D341Med (cell line): ENCODE measurements around the gene KRTAP10-9.
"Not testable (repeated sequence)": the region's sequence is repeated elsewhere in the genome, so short reads cannot be mapped to it uniquely, and the experiment has no call there.

ENCODE experiments used
- DNase-seq: peaks from one replicate; pipeline ENCODE4 v3.0.0; 2012; ENCODE audit warnings: low spot score

The KRTAP10-9 gene

DNA sequence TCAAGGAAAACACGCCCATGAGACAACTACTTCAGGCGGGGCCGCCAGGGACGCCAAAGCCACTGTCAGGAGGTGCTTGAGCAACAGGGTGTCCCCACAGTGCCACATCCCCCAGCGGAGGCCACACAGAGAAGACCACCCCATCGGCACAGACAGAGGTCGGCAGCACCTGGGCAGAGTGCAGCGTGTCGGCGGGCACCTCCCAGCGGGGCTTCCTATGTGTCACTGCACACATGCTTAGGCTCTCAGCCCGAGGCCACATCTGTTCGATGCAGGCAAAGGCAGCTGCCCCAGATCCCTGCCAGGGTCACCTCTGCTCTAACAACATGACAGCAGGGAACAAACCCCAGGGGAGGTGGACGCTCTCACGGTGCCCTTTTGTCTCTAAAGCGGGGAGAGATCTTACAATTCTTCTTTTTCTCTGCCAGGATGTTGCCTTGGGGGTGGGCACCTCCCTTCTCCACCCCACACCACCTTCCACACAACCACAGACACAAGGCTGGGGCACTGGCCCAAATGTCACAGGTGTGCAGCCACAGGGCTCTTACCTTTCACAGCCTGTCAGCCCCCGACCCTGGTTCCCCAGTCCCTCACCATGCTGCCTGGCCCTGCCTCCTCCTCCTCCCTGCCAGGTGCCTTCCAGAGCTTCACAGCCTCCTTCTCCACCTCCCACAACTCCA lies 10.8 kb upstream of the KRTAP10-9 start:
- DNase-seq: no peak

DNA sequence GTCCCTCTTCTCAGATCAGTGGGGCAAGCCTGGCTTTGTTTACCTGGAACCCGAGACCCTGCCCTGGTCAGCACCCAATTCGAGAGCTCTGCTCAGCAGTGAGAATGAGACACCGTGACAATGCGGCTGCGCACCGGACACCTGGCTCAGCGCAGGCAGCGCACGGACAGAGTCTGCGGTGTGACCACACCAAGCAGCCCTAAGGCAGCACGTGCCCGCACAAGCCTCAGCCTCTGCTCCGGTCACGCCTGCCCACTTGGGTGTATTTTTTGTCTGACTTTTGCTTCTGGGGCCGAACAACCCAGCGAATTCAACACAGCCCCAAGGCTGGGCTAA lies 10.3 kb upstream of the KRTAP10-9 start:
- DNase-seq: no peak

DNA sequence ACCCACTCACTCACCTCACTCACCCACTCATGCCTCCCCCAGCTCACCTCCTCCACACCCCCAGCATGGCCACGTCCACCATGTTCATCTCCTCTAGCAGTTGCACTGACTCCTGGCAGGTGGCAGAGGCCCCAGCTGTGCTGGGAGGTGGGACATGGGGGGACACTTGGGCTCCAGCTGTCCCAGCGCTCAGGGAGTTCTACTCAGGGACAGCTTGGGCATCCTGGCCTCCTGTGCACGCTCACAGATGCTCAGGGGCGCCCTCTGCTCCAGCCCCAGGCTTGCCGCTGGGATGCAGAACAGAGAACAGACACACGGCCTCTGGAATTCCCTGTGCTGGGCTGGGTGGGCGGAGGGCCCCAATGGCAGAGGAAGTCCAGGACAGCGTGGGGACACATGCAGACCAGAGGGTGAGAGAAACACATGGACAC lies 9.8 kb upstream of the KRTAP10-9 start:
- no peak for DNase-seq

DNA sequence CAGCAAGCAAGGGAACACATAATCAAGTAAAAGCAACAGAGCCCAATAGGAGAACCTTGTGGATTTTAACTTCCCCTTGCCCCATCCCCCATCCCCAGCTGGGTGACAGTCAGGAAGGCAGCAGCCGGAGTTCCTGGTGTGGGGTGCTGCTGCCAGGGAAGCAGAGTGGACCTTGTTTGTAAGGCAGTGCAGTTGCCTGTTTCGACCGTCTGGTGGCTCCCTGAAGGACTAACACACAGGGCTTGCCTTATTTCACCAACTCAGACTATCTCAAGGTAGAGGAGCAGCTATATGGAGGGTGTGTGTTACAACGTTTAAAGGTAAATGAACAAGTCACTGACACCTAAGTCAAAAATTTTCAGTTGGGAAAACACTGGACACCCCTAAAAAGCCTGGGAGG lies 8.4 kb upstream of the KRTAP10-9 start:
- no peak for DNase-seq

DNA sequence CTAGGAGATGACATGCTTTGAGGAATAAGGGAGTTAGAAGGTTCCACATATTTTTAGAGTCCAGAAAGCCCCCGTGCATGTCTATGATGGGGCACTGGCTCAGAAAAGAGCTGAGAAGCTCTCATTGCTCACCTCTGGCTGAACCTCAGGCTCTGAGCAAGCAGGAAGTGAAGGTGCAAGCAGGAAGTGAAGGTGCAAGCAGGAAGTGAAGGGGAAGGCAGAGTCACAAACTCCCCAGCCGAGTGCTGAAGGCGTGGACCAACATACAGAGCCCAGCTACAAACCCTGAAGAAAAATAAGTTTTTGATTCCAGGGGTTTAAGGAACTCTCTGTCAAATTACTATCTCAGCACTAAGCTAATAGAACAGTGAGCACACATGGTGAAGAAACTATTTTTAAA lies 8.0 kb upstream of the KRTAP10-9 start:
- DNase-seq: no peak

DNA sequence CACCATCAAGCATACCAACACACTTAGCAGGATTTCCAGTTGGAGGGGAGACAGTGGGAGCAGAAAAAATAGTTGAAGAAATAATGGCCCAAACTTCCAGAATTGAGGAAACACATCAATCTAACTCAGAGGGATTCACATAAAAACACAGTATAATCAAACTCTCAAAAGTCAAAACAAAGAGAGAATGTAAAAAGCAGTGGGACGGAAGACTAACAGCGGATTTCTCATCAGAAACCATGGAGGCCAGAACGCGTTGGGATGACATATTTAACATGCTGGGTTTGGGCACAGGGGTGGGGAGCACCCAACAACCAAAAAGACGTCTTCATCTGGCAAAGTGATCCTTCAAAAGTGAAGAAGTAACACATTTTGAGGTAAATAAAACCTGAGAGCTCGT lies 7.0 kb upstream of the KRTAP10-9 start:
- DNase-seq: no peak

DNA sequence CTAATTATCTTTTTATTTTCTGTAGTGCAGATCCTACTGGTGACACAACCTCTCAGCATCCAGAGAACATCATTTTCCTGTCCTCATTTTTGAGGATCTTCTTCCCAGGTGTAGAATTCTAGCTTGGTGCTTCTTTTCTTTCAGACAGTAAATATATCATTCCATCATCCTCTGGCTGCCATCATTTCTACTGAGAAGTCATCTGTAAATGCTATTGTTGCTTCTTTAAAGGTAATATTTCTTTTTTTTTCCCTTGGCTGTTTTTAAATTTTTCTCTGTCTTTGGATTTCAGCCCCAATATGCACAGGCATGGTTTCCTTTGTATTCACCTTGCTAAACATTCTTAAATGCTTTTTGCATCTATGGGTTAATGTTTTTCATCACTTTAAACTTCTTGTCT lies 3.3 kb upstream of the KRTAP10-9 start:
- no peak for DNase-seq

DNA sequence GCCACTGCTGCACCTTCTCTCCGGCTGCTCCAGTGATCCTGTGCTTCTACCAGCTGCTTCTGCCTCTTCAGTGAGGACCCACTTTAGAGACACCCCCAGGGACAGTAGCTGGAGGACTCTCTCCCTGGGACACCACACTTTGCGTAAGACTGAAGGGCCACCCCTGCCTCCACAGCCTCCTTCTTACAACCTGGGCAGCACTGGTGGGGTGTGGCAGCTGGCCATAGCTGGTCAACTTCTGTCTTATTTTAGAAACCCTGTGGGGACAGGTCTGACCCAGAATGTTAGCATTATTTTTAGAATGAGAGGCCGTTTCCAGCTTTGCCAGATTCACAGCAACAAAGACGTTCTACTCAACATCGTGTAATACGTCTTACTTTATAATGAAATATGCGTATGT lies 1.1 kb upstream of the KRTAP10-9 start:
- DNase-seq: no peak

DNA sequence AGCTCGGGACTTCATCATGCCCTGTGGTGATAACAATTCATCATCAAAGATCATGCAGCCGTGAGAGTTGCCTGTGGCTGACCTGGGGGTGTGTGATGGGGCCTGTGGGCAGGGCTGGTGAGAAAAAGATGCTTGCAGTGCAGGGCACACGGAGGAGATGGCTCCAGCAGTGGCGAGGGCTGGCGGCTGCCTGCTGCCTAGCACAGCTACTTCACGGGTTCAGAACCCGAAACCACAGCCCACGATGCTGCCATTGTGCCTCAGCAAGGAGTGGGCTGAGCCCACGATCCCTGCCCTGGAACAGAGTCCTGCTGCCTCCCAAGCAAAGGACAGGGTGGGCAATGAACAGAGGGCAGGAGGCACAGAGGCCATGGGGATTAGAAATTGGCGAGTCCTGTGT lies 631 bp upstream of the KRTAP10-9 start:
- DNase-seq: no peak

DNA sequence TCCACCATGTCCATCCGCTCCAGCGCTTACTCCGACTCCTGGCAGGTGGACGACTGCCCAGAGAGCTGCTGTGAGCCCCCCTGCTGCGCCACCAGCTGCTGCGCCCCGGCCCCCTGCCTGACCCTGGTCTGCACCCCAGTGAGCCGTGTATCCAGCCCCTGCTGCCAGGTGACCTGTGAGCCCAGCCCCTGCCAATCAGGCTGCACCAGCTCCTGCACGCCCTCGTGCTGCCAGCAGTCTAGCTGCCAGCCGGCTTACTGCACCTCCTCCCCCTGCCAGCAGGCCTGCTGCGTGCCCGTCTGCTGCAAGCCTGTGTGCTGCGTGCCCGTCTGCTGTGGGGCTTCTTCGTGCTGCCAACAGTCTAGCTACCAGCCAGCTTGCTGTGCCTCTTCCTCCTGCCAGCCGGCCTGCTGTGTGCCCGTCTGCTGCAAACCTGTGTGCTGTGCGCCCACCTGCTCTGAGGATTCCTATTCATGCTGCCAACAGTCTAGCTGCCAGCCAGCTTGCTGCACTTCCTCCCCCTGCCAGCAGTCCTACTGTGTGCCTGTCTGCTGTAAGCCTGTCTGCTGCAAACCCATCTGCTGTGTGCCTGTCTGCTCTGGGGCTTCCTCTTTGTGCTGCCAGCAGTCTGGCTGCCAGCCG lies 409 bp downstream of the KRTAP10-9 start:
- not testable (repeated sequence) for DNase-seq

DNA sequence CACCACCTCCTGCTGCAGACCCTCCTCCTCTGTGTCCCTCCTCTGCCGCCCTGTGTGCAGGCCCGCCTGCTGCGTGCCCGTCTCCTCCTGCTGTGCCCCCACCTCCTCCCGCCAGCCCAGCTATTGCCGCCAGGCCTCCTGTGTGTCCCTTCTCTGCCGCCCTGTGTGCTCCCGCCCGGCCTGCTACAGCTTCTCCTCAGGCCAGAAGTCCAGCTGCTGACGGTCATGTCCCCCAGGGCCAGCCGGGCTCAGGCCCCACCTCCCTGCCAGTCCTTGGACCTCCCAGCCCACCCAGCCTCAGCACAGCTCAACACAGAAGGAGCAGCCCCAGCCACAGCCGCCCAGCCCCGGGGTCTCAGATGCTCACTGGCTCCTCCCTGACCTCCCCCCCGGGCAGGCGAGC lies 939 bp downstream of the KRTAP10-9 start:
- DNase-seq: not testable (repeated sequence)

DNA sequence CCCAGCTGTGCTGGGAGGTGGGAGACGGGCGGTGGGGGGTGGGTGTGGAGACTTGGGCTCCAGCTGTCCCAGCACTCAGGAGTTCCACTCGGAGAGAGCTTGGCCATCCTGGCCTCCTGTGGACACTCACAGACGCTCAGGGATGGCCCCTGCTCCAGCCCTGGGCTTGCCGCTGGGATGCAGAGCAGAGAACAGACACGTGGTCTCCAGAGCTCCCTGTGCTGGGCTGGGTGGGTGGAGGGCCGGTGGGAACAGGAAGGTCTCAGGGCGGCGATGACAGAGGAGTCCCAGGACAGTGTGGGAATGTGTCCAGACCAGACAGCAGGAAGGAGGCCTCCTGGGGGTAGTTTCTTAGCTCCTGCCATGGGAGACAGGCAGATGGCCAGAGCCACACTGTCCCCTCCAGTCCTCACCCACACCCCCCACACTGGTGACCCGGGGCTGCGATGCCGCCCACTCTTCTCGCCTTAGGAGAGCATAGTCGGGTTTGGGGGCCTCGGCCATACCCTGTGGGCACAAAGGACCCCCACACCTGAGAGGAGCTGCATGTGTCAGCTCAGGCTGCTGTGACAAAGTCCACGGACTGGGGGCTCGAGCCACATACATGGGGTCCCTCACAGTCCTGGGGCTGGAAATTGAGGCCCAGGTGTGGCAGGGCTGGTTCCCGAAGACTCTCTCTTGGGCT lies 2.0 kb downstream of the KRTAP10-9 start:
- no peak for DNase-seq

DNA sequence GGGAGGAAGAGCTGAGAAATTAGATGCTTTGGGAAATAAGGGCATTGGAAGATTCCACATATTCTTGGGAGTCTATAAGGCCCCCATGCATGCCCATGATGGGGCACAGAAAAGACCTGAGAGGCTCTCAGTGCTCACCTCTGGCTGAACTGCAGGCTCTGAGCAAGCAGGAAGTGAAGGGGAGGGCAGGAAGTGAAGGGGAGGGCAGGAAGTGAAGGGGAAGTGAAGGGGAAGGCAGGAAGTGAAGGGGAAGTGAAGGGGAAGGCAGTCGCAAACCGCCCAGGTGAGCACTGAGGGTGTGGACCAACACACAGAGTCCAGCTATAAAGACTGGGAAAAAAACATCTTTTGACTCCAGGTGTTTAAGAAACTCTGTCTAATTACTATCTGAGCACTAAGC lies 3.5 kb downstream of the KRTAP10-9 start:
- DNase-seq: no peak

DNA sequence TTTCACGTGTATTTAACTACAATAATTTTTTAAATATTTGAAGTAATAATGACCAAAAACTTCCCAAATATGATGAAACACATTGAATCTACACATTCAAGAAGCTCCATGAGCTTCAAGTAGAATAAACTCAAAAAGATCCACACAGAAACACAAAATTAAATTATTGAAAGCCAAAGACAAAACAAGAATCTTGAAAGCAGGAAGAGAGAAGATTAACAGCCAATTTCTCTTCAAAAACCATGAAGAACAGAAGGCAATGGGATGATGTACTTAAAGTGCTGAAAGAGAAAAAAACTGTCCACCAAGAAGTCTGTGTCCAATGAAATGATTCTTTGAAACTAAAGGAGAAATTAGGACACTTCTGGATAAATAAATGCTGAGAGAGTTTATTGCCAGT lies 5.2 kb downstream of the KRTAP10-9 start:
- no peak for DNase-seq

DNA sequence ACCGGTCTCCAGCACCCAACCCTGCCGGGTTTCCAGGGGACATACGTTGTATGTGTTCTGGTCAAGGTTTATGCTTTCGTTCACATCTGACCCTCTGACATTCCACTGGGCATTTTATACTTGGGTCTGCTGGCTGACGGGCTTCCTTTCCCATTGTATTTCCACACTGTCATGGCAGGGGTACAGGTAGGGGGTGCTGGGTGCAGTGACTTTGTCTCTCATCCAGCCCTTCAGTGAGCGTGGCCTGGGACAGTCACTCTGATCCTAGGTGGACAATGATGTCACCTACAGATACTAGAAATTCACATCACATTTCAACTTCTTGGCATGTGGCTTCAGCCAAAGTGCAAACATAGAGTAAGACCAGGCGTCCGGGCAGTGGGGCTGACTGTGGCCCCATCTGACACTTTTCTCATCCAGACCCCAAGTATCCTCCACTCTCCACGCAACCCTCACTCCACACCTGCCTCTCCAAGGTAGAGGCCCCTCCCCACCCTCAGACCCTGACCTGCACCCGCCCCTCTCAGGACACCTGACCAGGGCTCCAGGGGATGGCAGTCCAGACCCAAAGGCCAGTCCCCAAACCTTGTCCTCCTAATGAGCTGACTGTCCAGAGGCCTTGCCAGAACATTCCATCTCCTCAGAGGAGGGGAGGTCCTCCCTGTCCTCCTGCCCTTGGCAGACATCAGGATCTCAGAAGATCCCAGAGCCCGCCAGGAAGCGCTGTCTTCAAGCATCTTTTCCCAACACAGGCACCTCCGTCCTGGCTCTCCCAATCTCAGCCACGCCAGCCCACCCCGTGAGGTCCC lies 9.5 kb downstream of the KRTAP10-9 start:
- DNase-seq: no peak

DNA sequence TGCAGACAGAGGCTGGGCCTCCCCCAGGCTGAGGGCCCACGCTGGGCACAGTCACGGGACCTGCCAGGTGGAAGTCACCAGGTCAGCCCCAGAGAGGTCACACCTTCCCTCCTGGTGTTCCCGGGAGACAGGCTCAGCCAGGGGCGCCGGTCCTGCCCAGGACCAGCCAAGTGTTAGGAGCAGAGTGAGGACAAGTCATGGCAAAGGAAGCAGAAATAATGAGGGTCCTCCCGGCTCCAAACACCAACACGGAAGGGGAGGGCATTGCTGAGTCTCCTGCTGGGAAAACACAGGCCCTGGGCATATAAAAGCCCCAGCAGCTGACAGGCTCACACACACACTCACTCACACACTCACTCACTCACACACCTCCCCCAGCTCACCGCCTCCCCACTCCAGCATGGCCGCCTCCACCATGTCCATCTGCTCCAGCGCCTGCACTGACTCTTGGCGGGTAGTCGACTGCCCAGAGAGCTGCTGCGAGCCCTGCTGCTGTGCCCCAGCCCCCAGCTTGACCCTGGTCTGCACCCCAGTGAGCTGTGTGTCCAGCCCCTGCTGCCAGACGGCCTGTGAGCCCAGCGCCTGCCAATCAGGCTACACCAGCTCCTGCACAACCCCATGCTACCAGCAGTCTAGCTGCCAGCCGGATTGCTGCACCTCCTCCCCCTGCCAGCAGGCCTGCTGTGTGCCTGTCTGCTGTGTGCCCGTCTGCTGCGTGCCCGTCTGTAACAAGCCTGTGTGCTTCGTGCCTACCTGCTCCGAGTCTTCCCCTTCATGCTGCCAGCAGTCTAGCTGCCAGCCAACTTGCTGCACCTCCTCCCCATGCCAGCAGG lies 10.3 kb downstream of the KRTAP10-9 start, which contains the start of gene KRTAP10-10:
TSS of gene KRTAP10-10 (plus strand) at position 339 of the 833 bp plus-strand sequence. CDS start at position 401, 62 bp downstream.
- no peak for DNase-seq

DNA sequence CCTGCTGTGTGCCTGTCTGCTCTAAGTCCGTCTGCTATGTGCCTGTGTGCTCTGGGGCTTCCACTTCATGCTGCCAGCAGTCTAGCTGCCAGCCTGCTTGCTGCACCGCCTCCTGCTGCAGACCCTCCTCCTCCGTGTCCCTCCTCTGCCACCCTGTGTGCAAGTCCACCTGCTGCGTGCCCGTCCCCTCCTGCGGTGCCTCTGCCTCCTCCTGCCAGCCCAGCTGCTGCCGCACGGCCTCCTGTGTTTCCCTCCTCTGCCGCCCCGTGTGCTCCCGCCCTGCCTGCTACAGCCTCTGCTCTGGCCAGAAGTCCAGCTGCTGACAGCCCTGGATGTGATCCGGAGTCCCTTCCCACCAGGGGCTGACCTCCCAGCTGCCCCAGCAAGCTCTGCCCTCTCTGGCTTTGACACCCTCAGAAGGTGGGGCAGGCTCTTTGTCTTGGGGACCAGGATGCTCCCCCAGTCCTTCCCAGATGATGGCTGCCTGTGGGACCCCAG lies 11.0 kb downstream of the KRTAP10-9 start:
- not testable (repeated sequence) for DNase-seq

DNA sequence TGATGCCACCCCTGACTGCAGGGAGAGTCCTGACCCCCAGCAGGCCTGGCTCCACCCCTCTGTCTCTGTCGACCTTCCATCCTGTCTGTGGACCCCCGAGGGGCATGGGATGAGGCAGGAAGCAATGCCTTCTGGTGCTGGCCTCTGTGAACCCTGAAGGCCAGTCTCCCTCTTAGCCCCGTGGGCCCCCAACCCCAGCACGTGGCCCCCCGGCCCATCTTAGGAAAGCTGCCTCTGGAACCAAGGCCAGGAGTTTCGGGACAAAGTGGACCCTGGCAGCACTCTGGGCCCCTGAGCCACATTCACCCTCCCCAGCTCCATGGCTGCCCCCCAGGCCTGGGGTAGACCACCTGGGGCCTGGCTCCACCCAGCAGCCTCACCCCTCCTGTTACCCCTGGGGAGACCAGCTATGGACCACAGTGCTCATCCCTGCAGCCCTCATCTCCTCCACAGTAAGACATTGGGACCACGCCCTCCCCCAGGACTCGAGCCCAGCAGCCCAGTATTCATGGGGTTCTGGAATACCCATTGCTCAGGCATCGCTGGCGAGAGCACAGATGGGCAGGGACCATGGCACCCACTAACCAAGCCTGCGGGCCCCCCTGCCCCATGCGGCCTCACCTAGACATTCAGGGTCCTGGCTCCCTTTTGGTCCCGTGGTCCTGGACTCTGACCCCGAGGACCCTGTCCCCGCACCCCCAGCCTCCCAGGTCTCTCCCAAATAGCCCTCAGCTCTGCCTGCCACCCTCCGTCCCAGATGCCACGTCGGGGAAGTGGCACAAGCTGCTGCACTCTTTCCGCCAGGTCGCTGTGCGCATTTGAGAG lies 11.8 kb downstream of the KRTAP10-9 start:
- DNase-seq: not testable (repeated sequence)

DNA sequence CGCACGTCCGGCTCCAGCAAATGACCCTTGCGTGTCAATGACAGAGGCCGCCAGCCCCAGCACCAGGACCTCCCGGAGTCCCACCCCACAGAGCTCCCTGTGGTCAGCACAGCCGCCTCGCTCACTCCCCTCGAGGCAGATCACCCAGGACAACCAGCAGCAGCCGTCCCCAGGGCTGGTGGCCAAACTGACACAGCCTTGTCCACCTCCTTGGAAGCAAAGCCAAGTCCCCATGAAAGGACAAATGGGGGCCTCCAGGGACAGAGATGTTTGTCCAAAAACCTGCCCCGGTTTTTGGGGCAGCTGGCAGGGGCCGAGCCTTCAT lies 12.4 kb downstream of the KRTAP10-9 start:
- no peak for DNase-seq

DNA sequence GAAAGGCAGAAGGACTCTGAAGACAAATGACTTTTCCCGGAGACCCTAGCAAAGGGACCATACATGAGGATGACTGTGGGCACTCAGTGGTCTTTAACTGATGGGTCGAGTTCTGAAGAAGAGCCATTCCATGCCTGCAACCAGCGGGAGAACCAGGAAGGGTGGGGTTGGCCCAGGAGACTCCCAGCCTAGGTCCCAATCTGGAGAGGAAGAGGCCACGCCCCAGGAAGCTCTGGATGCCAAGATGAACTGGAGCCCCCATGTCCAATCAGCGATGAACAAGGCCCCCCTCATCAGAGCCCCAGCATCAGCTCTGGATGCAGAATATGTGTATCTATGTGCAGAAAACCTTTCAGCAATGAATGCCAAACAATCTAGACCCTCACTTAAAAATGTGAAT lies 13.9 kb downstream of the KRTAP10-9 start:
- DNase-seq: no peak
